Nucleus accumbens (tissue), 56 donors: ENCODE results near the gene GSK3B.
"Not testable (repeated sequence)": the region's sequence is repeated elsewhere in the genome, so short reads cannot be mapped to it uniquely, and the experiment has no call there.

Source experiments
- DNase-seq, 56 donors: peaks; one replicate each; lab custom pipeline; 2025; lab: John Stamatoyannopoulos, UW

GSK3B gene

DNA sequence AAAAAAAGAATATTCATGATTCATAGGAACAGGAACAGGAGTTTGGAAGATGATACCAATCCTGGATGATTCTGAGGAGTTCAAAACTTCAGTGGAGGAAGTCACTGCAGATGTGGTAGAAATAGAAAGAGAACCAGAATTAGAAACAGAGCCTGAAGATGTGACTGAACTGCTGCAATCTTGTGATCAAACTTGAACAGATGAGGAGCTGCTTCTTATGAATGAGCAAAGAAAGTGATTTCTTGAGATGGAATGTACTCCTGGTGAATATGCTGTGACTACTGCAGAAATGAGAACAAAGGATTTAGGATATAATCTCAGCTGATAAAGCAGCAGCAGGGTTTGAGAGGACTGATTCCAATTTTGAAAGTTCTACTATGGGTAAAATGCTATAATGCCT, 72.7 kb downstream of the GSK3B start:
- DNase-seq, result no peak

DNA sequence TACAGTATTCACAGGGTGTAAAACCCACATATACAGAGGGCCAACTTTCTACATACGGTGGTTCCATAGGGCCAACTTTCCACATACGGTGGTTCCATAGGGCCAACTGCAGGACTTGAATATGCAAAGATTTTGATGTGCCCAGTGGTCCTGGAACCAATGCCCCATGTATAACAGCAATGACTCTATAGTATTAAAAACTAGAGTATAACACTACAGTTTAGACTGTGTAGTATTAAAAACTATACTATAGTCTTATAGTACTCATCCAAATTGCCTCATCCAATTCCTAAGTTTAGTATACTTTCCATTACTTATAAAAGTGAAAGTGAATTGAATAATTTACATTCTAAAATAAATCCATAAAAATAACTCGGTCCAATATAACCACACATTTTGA, 75.9 kb downstream of the GSK3B start:
- DNase-seq, result no peak

DNA sequence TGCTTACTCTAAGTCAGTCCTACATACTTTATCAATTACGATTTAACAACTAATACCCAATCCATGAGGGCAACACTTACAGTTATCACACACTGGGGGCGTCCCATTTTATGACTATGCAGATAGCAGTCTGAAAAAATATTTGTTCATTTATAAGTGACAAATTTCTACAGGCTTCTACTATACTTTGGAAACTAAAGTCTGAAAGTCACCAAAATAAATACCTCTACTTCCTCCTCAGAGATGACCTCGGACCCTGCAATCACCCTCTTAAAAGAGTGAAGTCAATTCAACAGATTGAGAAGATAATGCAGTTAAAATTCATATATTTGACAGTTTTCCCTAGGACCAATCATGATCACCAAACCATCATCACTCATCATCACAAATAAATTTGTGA, 76.6 kb downstream of the GSK3B start:
- no peak for DNase-seq

DNA sequence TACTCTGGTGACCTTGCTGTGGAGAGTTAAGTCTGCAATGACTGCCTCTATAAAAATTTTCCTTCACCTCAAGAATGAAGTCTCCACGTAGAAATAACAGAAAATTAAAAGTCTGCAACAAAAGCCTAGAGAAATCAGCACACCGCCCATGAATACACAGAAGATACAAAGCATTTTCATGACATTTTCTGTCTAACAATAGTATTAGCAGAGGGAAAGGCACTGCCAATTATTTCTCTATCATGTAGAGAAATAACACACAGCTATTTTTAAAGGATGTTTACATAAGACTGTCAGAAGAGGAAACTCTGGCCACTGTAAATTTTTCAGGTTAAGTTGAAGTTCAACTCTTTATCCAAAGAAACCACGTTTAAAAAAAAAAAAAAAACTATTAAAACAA, 80.8 kb downstream of the GSK3B start:
- no peak for DNase-seq

DNA sequence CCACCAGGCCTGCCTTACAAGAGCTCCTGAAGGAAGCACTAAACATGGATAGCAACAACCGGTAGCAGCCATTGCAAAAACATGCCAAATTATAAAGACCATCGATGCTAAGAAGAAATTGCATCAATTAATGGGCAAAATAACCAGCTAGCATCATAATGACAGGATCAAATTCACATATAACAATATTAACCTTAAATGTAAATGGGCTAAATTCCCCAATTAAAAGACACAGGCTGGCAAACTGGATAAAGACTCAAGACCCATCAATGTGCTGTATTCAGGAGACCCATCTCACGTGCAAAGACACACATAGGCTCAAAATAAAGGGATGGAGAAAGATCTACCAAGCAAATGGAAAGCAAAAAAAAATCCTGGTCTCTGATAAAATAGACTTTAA, 88.5 kb downstream of the GSK3B start:
- not testable (repeated sequence) for DNase-seq

DNA sequence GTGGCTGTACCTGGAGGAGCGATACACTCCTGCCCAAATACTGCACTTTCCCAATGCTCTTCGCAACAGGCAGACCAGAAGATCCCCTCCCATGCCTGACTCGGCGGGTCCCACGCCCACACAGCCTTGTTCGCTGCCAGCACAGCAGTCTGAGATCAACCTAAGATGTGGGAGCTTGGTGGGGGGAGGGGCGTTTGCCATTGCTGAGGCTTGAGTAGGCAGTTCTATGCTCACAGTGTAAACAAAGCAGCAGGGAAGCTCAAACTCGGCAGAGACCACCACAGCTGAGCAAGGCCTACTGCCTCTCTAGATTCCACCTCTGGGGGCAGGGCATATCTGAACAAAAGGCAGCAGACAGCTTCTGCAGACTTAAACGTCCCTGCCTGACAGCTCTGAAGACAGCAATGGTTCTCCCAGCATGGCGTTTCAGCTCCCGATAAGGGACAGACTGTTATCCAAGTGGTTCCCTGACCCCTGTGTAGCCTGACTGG, 90.2 kb downstream of the GSK3B start:
- DNase-seq, result peak in 6 of 56 donors; percentile 0 to 20 (median 4)

DNA sequence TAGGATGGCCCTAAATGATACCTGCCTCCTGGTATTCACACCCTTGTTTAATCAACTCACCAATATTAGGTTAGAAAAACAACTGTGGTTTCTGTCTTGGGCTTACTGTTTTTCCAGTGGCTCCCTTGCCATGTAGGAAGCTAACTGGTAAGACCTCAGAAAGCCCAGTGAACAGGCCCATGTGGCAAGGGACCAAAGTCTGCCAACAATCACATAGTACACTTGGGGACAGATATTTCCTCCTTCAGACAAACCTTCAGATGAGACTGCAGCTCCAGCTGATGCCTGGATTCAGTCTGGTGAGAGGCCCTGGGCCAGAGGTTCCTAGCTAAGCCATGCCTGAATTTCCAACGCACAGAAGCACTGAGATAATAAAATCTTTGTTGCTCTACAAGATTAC, 96.1 kb downstream of the GSK3B start:
- DNase-seq, result no peak

DNA sequence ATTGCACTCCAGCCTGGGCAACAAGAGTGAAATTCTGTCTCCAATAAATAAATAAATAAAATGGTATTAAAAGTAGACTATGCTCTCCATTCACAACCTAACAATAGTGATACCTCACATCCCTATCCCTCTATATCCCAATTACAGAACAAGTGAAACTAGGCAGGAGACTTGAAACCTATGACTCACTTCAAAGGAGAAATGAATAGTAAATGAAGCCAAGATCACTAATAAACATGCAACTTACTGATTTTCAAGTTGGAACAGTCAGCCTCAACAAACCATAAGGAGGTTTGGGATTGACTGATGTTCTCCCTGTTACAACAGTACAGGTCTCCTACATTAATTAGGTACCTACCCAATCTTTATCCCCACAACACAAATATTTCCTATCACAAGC, 103.4 kb downstream of the GSK3B start:
- no peak for DNase-seq

DNA sequence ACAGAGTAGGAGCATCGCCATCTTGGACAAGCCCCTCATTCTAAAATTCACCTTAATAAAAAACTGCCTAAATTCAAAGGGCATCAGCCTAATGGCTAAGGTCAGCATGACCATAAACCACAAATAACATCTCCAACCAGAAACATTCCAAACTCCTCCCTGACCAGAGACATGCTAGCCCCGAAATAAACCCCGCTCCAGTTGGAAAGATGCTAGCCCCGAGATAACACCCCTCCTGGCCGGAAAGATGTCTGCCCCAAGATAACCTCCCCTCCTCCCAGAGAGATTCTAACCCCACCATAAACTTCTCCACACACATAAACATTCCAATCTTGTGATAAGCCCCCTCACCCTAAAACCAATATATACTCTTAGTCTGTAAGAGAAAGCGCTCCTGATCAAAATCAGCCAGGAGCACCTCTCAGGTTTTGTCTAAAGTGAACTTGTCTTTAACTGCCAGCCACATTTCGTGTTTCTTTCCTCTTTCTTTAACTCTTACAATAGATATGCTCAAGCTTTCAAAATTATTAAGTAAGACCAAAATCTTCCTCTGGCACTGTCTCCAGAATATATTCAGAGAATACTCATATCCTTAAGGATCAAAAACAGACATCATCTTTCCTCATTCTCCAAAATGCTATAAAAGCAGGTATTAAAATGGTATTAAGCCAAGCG, 104.1 kb downstream of the GSK3B start:
- no peak for DNase-seq

DNA sequence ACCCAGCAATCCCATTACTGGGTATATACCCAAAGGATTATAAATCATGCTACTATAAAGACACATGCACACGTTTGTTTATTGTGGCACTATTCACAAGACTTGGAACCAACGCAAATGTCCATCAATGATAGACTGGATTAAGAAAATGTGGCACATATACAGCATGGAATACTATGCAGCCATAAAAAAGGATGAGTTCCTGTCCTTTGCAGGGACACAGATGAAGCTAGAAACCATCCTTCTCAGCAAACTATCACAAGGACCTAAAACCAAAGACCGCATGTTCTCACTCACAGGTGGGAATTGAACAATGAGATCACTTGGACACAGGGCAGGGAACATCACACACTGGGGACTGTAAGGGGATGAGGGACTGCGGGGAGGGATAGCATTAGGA, 107.4 kb downstream of the GSK3B start:
- not testable (repeated sequence) for DNase-seq

DNA sequence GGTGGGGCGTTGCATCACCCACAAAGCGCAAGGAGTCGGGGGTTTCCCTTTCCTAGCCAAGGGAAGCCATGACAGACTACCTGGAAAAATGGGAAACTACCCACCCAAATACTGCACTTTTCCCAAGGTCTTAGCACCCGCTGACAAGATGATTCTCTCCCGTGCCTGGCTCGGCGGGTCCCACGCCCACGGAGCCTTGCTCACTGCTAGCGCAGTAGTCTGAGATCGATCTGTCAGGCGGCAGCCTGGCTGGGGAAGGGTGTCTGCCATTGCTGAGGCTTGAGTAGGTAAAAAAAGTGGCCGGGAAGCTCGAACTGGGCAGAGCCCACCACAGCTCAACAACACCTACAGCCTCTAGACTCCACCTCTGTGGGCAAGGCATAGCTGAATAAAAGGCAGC, 112.9 kb downstream of the GSK3B start:
- DNase-seq, result peak in 1 of 56 donors; percentile 4

DNA sequence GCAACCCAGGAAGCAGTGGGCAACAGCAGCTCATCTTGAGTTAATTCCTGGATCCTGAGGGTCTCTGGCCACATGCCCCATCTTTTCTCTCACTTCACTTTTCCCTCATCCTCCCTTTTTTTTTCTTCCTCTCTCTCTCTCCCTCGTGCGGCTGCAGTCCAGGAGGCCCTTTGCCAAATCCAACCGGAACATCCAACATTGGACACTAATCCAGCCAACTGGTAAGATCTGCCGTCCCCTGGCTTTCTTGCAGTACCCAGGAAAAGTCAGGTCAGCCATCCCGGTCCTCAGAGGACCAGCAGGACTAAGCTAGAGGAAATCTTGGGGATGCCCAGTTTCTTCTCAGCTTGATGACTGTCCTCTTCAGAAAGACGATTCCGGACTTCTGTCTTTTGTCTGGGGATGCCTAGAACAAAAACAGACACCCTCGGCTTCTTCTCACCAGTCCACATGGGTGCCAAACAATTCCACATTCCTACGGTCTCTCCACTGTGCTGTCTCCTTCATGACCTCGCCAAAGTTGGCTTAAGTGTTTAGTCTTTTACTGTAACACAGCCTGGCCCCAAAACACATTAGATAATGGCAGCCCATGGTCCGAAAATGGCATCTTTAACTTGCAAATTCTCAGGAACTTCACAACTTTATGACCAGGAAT, 115.6 kb downstream of the GSK3B start:
- DNase-seq, result peak in 1 of 56 donors; percentile 3

DNA sequence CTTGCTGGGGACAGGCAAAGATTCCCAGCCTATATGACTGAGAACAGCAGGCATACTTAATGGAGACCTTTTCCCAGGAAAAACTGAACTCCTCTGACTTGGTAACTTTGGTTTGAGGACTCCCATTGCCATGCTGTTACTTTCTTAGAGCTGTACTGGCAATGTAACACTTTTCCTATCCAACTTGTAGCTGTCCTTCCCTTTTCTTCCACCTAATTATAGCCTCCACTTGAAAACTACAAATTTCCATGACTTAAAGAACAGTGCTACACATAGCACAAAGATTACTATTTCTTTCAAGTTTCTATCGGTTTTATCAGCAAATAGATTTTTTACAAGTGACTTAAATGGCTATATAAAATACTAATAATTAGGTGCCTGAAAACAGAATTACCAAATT, 116.9 kb downstream of the GSK3B start:
- DNase-seq, result no peak

DNA sequence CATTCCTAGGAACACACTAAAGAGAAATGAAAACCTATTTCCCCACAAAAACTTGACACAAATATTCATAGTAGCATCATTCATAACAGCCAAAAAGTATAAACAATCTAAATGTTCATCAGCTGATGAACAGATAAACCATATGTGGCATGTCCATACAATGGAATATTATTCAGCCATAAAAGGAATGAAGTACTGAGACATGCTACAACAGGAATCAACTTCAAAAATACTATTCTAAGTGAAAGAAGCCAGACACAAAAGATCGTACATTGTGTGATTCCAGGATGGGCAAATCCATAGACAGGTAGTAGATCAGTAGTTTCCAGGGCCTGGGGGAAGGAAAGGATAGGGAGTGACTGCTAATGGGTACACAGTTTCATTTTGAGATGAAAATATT, 118.0 kb downstream of the GSK3B start:
- no peak for DNase-seq

DNA sequence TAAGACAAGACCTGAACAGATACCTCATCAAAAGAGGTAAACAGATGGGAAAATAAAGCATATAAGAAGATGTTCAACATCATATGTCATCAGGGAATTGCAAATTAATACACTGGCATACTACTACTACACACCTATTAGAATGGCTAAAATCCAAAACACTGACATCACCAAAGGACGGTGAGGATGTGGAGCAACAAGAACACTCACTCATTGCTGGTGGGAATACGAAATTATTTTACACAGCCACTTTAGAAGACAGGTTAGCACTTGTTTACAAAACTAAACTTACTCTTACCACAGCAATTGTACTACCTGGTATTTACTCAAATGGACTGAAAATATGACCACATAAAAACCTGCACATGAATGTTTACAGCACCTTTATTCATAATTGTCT, 119.6 kb downstream of the GSK3B start:
- DNase-seq, result no peak

DNA sequence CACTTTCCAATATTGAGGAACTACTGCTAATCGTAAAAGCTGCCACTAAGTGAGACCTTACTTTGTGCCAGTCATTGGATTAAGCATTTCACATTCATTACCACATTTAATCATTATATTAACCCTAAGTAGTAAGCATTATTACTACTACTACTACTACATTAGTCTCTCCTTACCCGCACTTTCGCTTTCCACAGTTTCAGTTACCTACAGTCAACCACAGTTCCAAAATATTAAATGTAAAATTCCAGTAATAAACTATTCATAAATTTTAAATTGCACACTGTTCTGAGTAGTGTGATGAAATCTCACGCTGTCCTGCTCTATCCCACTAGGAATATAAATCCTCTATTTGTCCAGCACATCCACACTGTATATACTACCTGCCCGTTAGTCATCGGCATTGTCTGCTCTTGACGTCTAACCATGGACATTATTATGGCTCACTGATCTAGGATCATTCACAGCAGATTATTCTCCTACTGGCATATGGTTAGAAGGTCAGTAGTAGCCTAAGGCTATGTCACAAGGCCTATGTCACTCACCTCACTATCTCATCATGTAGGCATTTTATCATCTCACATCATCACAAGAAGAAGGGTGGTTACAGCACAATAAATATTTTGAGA, 121.1 kb downstream of the GSK3B start:
- DNase-seq, result no peak

DNA sequence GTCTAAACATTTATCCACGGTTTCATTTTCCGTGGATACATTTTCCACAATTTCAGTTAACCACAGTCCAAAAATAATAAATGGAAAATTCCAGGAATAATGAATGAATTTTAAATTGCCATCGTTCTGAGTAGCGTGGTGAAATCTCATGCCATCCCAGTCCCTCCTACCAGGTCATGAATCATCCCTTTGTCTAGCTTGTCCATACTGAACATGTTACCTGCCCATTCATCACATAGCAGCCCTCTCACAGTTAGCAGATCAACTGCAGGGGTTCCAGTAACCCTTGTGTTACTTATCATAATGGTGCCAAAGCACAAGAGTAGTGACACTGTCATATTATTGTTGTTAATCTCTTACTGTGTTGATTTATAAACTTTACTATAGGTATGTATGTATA, 124.5 kb downstream of the GSK3B start:
- no peak for DNase-seq

DNA sequence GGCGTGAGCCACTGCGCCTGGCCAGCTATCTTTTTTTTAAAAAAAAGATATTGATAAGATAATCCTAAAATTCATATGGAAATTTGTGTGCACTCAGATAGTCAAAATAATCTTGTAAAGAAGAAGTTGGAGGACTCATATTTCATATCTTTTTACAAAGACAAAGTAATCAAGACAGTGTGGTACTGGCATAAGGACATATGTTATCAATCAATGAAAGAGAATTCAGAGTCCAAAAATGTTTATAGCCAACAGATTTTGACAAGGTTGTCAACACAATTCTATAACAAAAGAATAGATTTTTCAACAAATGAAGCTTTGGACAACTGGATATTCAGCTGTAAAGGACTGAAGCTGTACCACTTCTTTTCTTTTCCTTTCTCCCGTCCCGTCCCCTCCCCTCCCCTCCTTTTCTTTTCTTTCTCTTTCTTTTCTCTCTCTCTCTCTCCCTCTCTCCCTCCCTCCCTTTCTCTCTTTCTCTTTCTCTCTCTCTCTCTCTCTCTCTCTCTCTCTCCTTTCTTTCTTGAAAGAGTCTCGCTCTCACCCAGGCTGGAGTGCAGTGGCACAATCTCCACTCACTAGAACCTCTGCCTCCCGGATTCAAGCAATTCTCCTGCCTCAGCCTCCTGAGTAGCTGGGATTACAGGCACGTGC, 126.8 kb downstream of the GSK3B start:
- no peak for DNase-seq

DNA sequence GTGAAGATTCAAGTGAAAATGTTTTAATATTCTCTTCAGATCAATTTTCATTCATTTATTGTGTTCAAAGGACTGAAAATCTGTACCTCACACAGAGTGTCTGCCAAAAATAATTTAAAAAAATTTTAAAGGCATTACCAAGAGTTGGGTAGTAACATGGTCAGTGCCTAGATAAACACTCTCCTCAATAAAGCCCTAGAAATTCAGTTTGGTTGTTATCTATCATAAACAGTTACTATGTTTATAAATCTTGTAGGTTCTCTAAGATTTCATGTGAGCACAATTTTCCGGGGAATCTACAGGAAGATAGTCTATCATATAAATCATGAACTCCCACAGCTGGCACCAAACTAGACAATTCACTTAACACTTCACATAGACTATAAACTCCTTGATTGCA, 128.6 kb downstream of the GSK3B start:
- DNase-seq, result no peak

DNA sequence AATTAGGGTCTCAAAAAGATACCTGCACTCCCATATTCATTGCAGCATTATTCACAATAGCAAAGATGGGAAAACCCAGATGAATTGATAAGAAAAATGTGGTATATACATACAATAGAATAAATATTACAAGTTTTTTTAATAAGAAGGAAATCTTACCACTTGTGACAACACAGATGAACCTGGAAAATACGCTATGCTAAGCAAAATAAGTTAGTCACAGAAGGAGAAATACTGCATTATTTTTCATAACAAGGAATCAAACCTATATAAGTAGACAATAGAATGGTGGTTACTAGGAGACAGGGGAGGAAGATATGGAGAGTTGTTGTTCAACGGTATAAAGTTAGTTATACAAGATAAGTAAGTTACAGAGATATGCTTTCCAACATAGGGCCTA, 130.0 kb downstream of the GSK3B start:
- no peak for DNase-seq

DNA sequence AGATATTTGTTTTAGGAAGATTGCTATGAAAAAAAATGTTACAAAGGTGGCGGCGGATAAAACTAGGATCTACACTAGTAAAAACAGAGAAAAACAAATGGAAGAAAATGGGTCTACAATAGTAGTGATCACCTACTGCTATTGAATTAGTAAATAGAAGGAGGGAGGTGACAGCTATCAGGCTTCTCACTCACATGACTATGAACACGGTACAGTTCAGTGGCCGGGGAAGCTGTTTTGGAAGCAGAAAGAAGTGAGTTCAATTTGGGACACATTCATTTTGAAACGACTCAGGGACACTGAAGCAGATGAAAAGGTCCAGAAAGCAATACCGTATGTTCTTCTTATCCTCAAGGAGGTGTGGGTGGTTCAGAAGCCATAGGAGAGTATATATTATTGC, 138.3 kb downstream of the GSK3B start:
- no peak for DNase-seq
